ENCODE results near the gene PNLIPRP2.

PNLIPRP2 gene

DNA sequence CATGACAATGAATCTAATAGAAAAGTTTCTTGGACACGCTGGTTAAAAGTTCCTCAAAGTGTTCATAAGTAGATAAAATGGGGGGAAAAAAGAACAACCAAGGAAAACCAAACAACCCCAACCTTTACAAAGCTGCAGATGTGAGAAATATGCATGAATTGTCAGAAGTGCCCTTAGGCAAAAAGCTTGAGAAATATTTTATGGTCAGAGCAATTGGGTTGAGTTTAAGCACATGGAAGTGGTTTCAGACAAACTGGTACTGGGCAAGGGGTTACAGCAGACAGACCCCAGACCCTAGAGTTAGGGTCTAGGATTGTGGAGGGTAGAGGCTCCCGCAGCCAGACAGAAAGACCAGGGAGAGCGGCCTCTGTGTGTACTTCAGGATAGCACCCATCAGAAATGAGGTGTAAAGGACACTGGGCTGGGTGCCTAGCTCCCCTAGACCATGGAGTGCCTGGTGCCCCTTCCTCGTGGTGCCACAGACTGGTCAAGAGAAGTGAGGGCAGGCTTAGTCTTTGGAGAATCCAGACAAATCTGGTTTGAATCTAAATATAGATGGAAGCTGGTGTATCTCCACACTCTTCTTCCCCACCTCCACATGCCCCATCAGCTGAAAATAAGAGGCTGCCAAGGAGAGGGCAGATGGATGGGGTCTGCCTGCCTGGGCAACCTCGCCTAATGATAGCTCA is 37.3 kb downstream of the PNLIPRP2 start:
- no peak for DNase-seq

DNA sequence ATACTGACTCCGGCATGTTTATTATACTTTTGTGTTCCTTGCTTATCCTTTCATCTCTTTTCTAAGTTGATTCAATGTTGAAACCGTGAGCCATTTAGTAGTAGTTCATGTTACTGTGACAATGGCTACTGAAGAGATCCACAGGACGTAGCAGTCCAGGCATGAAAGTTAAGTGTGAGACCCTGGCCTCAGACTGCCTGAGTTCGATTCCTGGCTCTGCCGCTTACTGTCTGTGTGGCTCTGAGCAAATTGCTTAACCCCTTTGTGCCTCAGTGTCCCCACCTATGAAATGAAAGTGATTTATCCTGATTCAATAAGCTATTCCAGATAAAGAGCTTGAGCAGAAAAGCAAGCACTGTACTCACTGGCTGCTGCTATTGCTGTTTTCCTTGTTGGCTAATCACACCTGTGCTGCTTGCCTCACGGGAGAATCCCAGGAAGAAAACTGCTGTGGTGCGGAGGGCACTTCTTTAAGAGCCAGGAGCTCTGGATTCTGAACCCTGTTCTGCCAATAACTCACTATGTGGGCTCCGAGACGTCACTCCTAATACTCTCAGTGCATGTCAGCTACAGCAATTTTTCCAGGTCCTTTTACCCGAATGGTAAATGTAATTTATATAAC is 38.4 kb downstream of the PNLIPRP2 start:
- no peak for DNase-seq

DNA sequence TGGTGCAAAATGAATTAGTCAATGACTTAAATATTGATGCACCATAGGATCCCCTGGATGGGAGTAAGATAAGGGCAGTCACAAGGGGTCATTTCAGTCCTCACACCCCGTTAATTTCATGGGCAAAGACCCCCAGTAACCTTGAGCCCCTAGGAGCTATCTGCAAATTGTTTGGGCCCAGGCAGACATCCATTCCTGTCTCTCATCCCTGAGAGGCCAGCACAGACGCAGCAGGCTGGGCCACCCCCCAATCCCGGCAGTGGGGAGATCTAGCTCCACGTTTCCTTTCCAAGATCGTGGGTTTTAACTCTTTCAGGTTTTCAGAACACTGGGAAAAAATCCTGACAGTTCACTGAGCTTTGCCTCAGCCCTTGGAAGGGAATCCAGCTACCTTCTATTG is 40.1 kb downstream of the PNLIPRP2 start:
- DNase-seq: no peak

DNA sequence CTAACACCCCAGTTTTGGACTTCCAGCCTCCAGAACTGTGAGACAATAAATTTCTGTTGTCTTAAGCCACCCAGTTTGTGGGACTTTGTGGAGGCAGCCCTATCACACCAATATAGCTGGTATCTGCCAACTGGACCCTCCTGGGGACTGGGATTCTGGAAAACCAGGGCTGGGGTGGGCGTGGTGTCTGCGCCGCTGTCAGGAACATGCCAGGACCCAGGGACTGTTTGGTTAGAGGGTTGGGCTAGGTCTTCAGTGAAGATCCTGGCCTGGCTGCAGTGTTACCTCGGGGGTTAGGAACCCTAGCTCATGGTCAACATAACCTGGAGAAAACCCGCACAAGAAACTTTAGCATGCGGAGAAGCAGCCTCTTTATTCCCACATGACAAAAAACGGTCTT is 42.6 kb downstream of the PNLIPRP2 start:
- DNase-seq: no peak

DNA sequence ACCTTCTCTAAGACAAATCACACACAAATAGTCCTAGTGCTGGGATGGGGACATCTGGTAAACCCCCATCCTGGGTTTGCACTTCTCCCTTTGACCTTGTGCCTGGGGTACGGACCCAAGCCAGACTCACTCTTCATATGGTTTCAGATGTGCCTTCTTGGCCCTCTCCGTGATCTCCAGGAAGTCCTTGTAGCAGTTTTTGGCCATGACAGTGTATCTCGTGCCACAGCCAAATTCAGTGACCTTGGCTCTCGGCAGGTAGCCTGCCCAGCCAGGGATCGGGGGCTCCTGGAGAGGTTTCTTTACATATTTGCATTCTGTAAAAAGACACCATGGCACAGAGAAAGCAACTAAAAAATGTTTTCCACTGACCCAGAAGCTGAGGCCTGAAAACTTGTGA is 43.9 kb downstream of the PNLIPRP2 start:
- no peak for DNase-seq

DNA sequence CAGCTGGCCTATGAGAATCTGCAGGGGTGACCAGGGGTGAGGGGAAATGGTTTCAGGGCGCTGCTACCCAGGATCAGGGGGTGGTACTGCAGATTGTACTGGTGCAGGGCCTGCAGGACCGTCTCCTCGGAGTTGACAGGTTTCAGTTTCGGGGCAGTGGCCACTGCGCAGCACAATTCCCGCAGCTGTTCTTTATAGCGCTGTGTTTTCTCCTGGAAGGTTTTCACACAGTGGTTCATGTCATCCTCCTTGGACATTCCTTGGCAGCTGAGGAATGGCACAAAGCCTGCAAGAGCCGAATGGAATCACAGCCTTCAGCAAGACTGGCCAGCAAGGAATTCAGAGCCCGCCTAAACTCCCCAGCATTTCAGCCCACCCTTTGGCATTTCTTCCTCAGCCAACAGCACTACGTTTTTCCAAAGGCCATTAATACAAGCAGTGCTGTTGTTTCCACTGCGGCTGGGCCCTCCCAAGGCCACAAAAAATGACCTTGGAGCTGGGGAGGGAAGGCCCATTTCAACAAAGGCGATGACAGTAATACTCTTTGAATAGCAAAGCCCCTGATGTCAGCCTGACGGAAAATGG is 44.9 kb downstream of the PNLIPRP2 start:
- DNase-seq: no peak

DNA sequence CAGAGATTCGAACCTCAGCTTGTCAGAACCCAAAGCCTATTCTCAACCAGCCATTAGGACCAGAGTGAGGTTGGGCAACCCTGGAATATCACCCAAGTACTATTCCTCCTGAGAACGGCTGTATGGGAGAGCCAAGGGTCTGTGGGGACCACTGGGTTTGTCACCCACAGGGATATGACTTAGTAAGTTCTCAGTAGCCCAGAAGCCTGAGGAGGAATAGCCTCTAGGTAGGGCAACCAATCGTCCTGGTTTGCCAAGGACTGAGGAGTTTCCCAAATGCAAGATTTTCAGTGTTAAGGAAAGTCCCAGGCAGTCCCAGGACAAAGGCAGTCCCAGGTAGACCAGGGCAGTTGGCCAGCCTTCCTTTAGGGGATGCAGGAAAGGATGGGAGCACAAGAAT is 46.7 kb downstream of the PNLIPRP2 start:
- DNase-seq: no peak

DNA sequence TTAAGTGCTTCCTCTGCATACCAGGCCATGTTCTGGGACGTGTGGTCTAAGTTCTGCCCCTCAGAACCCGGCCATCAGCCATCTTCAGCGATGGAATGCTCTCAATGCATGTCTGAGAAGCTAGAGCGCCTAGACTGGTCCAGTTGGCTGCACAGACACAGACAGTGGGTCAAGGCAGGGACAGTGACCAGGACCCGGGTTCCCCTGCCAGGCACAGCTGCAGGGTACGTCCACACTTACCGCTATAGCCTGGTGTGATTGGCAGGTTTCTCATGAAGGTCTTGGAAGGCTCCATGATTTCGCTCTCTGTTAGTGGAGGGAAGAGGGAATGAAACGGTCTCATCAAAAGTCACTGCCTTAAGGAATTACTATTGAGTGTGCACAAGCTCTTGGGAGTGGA is 47.3 kb downstream of the PNLIPRP2 start:
- no peak for DNase-seq

DNA sequence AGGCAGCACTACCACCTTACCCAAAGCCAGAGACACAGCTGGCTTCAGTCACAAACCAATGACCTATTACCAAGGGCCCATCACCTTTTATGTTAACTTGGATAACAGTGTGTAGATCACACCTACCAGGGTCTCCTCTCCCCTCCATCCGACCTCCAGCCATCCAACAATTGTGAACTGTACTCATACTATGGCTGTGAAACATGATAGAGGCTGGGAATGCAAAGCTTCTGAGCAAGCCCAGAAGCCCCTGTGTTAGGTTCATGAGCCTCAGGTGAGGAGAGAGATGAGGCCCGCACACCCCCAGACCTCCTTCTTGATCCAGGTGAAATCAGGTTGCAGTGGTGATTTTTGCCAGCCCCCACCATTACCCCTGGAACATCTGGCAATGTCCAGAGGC is 47.7 kb downstream of the PNLIPRP2 start:
- DNase-seq: no peak

DNA sequence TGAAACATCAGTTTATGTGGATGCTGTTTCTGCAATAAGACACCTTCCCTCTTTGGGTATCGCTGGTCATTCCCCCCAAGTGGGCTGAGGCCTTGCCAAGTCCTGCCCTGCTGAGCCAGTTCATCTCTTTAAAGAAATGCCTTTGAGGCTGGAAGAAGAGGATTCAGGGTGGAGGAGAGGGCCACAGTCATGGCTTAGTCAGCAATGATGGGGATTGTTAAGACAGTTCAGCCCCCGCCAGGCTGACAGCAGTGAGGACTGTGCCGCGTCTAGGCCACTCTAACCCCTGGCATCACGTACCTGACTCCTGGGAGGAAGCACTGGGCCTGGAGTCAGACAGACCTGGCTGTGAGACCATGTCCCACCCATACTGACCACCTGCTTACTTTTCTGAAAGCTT is 48.3 kb downstream of the PNLIPRP2 start:
- no peak for DNase-seq

DNA sequence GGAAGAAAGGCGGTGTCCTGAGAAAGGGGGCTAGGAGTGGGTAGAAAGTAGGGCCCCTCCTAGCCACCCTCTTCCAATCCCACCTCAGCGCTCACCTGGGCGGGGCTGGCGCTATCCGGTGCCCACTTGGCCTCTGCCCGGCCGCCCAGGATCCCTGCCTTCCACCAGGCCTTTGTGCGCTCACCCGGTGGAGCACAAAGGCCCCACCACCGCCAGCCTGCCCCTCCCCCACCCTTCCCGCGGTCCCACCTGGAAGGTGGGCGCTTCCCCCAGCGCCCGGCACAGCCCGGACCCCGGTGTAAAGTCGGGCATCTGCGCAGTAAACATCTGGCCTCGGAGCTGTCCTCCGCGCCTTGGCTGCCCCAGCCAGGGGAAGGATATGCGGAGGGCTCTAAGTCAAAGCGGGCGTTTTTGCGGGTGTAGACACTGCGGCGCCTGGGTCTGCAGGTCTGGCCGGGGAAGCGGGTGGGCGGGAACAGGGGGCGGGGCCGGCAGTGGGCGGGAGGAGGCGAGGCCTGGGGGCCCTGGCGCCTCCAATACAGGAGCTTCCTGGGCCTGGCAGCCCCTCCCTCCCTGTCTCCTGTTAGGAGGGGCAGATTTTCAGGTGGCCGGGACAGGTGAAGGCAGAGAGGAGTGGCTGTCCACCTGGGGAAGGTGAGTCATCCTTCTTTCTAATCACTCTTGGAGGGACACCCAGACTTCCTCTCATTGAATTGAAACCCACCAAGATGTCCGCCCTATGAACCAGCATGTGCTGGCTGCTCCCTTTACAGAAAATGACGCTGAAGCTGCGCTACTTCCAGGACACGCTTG is 49.3 kb downstream of the PNLIPRP2 start:
- DNase-seq: no peak

DNA sequence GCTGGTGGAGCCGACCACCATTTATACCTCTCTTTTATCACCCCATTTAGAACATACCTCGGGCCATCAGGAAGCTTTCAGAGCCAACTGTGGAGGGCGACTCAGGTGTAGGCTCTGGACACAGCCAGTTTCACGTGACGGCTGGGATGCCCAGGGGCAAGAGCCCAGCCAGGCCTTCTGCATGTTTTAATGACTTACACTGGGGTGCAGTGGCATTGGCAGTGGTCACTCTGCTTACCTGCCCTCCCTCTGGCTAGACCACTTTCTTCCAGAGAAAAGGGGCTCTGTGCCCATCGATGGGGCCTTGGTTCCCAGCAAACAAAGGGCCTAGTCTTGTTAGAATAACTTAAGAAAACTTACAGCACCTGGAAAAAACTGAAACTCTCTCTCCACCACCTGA is 50.0 kb downstream of the PNLIPRP2 start:
- DNase-seq: no peak

DNA sequence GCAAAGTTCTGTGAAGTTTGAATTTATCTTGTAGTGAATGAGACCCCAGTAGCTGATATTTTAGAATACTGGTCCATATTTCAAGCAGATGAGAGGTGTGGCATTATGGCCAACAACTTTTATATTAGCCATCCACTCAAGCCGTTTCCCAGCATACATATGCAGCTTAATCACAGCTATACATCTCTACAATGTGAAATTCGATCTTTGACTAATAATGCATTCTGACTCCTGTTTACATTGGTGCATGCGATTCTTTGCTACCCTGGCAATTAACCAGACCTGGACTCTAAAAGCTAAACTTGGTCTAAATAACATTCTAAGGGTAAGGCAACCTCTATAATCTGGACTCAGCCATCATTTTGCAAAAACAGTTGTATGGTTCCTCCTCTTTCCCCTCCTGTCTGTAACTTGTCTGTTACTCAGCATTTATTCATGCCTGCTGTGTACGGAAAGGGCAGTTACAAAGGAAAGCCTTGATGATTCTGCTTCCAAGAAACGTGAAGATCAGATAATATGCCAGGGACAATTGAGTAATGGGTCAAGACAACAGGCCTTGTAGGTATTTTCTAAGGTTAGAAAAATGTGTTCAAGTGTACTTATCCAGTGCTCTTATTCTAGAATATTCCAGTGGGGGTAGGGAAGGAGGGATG is 50.6 kb downstream of the PNLIPRP2 start:
- DNase-seq: no peak

DNA sequence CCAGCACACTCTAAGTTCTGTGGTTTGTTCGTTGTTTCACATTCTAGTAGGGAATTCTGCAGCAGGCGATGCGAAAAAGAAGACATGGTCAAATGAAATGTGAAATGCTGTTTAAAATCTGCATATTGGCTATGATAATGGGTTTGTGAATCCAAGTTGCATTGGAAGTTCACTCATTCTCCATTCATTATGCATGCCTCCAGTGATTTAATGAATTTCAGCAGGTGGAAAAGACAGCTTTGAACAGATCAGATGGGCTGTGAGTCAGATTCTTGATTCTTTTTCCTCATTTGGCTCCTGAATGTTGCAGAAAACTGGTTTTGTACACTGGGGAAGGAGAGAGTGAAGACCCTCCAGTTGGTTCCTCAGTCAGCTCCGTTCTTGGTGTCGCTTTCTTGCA is 52.1 kb downstream of the PNLIPRP2 start:
- DNase-seq: no peak

DNA sequence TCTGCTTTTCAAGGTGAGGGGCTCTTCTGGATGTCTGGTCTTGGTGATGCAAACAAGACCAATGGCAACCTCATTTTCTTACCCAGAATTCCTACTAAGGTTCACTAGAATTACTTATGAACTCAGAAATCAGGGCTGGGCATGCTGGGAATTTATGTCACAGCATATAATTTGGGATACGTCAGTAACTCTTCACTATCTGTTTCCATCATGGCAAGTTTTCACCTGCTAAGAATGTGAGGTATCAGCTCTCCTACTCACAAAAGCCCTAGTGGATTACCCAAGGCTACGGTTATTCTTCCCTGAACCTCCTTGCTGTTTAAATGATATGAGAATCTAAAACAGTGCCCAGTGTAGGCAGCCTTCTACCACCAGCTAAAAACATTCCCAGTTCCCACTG is 53.1 kb downstream of the PNLIPRP2 start:
- no peak for DNase-seq

DNA sequence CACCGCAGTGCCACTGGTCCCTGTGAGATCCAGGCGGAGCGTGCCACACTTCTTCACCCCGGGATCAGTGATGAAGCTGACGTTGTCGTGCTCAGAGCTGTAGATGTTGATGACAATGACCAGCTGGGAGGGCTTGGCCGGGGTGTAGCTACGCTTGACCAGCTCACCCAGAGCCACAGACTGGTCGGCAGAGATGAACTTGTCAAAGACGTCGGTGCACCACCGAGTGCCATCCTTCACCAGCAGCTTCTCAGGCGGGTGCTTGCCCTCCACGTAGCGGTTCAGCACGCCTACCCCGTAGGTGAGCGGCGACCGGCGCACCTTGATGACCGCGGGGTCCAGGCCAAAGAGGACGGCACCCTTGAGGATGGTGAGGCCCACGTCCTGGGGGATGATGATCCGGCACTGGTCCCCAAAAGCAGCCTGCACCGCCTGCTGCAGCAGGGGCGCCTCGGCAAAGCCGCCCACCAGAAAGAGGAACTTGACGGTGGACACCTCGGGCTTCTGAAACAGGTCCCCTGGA is 54.2 kb downstream of the PNLIPRP2 start:
- DNase-seq: no peak

DNA sequence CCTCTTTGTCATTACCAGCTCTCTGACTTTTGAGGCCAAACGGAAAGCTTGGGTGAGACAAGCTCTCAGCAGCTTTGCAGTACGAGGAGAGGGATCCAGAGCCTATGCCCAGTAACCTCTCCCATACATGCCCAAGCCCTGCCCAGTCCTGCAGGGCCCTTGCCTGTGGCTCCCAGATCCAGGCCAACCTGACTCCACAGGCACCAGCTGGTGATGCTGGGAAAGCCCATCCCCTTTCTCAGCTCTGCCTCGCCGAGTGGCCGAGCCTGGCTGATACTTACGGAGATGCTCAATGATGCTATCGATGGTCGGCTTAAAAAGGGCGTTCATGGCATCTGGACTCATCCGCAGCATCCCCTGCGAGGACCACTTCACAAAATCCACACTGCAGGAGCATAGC is 55.4 kb downstream of the PNLIPRP2 start:
- no peak for DNase-seq

DNA sequence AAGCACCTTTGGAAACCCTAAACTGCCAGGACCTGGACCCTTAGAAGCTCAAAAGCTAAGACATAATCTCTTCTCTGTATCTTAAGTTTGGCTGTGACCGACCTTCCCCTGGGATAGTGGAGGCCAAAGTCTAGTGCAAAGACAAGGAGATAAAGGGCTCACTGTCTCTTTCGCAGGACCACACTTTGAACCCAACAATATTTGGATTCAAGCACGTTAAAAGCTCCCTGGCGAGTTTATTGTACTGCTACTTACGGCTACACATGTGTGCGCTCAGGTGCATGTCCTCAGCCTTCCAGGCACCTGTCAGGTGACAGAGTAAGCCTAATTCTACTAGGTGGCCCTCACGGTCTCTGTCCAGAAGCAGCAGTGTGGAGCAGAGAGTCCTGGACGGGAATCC is 55.9 kb downstream of the PNLIPRP2 start:
- DNase-seq: no peak

DNA sequence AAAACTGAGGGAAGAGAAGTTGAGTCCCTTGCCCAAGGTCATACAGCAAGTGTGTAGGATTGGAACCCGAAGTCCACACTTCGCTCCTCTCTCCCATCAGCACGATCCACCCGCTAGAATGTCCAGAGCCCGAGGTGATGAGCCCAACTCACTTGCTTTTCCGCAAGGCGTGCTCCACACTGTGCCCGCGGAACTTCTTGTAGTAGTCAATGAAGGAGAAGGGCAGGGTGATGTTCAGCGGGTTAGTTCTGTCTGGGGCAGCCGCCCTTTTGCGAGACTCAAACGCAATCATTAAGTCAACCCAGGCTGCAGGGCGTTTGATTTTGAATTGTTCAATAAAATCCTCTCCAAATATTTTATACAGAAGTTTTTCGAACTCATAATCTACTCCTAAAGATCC is 58.6 kb downstream of the PNLIPRP2 start:
- no peak for DNase-seq

DNA sequence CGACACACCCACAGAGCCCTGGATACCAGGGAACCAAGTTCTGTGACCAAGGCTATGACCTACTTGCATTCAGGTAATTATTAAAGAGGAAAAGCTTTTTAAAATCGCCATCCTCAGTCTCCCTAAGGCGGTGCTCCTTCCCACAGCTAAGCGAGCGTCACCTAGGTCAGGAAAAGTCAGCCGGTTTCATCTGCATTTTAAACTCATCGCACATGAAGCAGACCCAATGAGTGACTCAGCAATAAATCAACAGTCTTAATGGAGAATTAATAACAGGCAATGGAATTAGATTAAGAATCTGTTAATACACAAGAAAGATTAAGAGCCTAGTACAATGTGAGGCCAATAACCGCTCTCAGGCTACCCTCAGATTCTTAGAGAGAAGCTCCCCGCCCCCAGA is 62.4 kb downstream of the PNLIPRP2 start:
- DNase-seq: no peak

DNA sequence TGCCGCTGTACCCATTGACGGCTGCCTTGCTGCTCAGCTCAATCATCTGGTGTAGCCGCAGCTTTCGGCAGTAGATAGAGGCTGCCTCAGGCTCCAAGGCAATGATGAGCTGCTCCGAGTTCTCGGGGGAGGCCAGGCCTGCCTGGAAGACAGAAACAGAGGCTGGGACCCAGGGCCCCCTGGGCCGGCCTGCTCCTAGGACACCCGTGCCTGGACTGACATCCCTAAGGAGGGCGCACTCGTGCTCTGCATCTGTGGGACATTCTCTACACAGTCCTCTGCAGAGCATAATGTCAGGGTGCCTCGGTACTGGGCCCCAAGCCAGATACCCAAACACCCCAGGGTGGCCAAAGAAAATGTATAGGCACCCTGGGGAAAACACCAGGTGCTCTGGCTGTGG is 63.1 kb downstream of the PNLIPRP2 start:
- no peak for DNase-seq

DNA sequence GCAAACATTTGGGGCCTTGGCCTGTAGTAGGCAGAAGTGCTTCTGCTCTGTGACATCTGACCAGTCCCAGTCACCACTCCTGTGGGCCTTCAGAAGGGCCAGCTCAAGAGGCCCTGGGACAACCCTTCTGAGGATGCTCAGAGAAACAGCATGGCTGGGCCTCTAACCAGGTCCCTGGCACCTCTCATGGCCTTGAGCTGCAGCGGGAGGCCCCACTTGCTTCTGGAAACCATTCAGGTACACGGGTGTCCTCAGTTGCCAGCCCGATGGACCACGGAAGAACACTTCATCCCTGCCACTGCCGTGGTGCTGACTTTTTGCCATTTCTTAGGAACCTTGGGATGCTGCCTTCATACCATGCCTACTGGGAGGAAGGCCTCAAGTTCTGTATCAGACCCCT is 64.0 kb downstream of the PNLIPRP2 start:
- DNase-seq: no peak

DNA sequence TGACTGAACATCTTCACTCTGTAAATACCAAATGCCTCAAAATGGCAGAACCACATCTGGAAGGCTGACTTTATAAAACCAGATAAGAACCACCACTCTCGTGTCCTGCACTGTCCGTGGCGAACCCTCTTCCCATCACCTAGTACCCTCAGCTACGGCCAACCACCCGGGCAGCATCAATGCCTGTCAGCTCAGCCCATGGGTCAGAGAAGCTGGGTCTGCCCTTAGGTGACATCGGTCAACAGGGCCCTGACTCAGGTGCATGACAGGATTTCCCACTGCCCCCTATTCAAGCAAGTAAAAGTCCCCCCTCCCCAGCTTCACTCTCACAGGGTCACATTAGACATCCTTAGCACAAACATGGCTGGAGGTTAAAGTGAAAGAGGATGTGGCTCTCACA is 65.1 kb downstream of the PNLIPRP2 start:
- DNase-seq: no peak
